Brain microvascular endothelial cell (primary cell): ENCODE data around the gene SKAP1.

ENCODE experiments used
- DNase-seq: peaks from one replicate; pipeline ENCODE4 v3.0.0-alpha.2; 2020
- H3K27ac ChIP-seq: fragments of 250-450 bp; sonication (Bioruptor Pico); 2 replicates; pipeline ENCODE4 v1.5.1; 2020; ENCODE audit warnings: mild to moderate bottlenecking, moderate library complexity
- H3K27me3 ChIP-seq: fragments of 250-450 bp; sonication (Bioruptor Pico); replicated peaks from 2 replicates; pipeline ENCODE4 v1.5.1; 2020; ENCODE audit warnings: mild to moderate bottlenecking
- H3K36me3 ChIP-seq: fragments of 250-450 bp; sonication (Bioruptor Pico); replicated peaks from 2 replicates; pipeline ENCODE4 v1.5.1; 2020; ENCODE audit warnings: mild to moderate bottlenecking
- H3K4me3 ChIP-seq: 2 replicates; pipeline ENCODE4 v1.5.1; 2011; ENCODE audit warnings: low read depth, mild to moderate bottlenecking, control low read depth, low read length, moderate library complexity
- in situ Hi-C: cut with HindIII; loops from 2 replicates; pipeline ENCODE4 v1.10.0; 2017; ENCODE audit warnings: low sequenced_read_pairs, low pct_ligation_motif_present
- TF ChIP-seq, protein P1 (sequence below): IDR thresholded peaks from 2 replicates; pipeline ENCODE4 v1.5.1; 2011; ENCODE audit warnings: low read depth, mild to moderate bottlenecking, moderate library complexity, low read length, control low read depth, inconsistent platforms; ENCODE audit errors: missing control alignments

Gene SKAP1

DNA sequence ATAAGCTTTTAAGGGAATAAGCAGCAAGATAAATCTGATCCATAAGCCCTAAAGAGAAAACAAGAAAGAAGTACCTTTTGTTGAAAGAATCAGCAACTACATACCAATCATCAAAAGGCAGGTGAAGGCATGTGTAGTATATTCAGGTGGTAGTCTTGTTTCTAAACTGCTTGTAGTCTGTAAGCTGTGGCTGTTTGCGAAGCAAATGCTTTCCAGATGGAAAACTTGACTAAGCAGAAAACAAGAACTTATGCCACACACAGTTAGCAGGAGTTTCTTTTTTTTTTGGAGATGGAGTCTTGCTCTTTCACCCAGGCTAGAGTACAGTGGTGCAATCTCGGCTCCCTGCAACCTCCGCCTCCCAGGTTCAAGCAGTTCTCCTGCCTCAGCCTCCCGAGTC is 334.4 kb downstream of the SKAP1 start:
- H3K36me3 ChIP-seq: peaks cover 2% of the 10 kb centered on the region

DNA sequence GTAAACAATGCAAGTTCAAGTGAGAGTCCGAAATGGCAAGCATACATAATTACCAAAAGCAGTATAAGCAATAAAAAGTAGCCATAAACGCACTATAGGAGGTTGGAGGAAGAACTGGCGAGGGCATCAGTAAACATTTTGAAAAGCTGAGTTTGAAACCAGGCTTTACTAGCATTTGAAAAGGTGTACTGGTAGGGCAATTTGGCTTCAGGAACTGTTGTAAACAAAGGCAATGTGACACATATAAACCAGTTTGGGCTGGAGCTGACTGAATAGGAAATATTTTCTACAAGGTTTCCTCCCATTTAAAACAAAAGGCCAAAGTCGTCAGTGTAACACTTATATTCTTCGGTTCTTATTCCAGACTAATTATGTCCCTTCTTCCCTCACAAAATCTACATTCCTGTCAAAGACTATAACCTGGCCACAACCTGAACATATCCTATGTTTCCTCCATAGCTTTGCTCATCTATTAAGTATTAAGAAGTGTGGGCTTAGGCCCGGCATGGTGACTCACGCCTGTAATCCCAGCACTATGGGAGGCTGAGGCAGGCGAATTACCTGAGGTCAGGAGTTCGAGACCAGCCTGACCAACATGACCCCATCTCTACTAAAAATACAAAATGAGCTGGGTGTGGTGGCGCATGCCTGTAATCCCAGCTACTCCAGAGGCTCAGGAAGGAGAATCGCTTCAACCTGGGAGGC is 336.5 kb downstream of the SKAP1 start:
- Histone ChIP-seq H3K27ac (no peak overlapping the region), H3K27me3 (no peaks in the 10 kb centered on the region), H3K4me3 (no peak overlapping the region), H3K36me3 (peaks cover 2% of the 10 kb centered on the region)
- in situ Hi-C loops: no loop called here
- no peak for DNase-seq
- TF ChIP-seq, protein P1, sequence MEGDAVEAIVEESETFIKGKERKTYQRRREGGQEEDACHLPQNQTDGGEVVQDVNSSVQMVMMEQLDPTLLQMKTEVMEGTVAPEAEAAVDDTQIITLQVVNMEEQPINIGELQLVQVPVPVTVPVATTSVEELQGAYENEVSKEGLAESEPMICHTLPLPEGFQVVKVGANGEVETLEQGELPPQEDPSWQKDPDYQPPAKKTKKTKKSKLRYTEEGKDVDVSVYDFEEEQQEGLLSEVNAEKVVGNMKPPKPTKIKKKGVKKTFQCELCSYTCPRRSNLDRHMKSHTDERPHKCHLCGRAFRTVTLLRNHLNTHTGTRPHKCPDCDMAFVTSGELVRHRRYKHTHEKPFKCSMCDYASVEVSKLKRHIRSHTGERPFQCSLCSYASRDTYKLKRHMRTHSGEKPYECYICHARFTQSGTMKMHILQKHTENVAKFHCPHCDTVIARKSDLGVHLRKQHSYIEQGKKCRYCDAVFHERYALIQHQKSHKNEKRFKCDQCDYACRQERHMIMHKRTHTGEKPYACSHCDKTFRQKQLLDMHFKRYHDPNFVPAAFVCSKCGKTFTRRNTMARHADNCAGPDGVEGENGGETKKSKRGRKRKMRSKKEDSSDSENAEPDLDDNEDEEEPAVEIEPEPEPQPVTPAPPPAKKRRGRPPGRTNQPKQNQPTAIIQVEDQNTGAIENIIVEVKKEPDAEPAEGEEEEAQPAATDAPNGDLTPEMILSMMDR: no peak

More for the DNA sequence above, 334.4 kb downstream of the SKAP1 start:
- in situ Hi-C loops: no loop called here
- H3K27ac ChIP-seq: no peak overlapping the region
- TF ChIP-seq, protein P1: no peak
- no peak overlapping the region for H3K4me3 ChIP-seq
- DNase-seq: no peak
- H3K27me3 ChIP-seq: no peaks in the 10 kb centered on the region

DNA sequence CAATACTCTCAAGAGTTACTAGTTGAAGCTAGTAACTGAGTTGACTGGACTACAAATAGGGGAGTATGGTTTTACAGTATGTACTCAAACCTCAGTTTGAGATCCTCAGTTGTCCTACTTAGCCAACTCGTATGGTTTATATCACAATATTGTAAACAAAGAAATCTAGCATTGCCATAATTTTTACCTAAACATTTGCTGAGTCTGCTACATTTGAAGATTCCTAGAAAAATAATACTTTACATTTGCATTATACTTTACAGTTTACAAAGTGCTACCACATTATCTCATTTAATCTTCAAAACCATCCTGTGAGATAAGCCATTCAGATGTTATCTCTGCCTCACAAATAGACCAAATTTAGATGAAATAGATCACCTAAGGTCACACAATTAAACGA is 345.1 kb downstream of the SKAP1 start:
- no peak for DNase-seq
- H3K27me3 ChIP-seq: no peaks in the 10 kb centered on the region
- TF ChIP-seq, protein P1: no peak
- H3K27ac ChIP-seq: no peak overlapping the region
- in situ Hi-C loops: no loop called here
- H3K36me3 ChIP-seq: no peaks in the 10 kb centered on the region
- H3K4me3 ChIP-seq: no peak overlapping the region
